Activated CD8-positive, alpha-beta T cell treated with anti-CD3 and anti-CD28 coated beads for 36 hours (primary cell): ENCODE data around the gene COL25A1. TPM values are rescaled to one million over a fixed set of nuclear protein-coding genes. Genes with fewer than 3 reads are reported as not detected.

ENCODE experiments used
- ATAC-seq: fragments of 200-7000 bp; cut with Tn5 transposase; one replicate; pipeline ENCODE4 v1.10.0; 2021; ENCODE audit warnings: mild to moderate bottlenecking, moderate library complexity
- CTCF ChIA-PET: fragments of 350-600 bp; sonication (Branson Sonifier 250); formaldehyde crosslinking; loops from one replicate; lab custom pipeline; 2021; ENCODE audit warnings: antibody characterized with exemption; lab: Charles Lee
- POLR2A ChIA-PET: fragments of 350-600 bp; sonication (Branson Sonifier 250); formaldehyde crosslinking; loops from one replicate; lab custom pipeline; 2021; ENCODE audit warnings: antibody characterized with exemption; lab: Charles Lee
- DNase-seq: peaks from one replicate; pipeline ENCODE4 v3.0.0-alpha.2; 2020
- H3K27ac Mint-ChIP-seq: one replicate; pipeline ENCODE4 v1.8.0; 2021; ENCODE audit warnings: mild to moderate bottlenecking, mixed read lengths
- H3K27me3 Mint-ChIP-seq: one replicate; pipeline ENCODE4 v1.8.0; 2021; ENCODE audit warnings: mixed read lengths
- H3K36me3 Mint-ChIP-seq: one replicate; pipeline ENCODE4 v1.8.0; 2021; ENCODE audit warnings: low read depth, mixed read lengths
- H3K4me1 Mint-ChIP-seq: one replicate; pipeline ENCODE4 v1.8.0; 2021; ENCODE audit warnings: low read depth, mixed read lengths
- H3K4me3 Mint-ChIP-seq: one replicate; pipeline ENCODE4 v1.8.0; 2021; ENCODE audit warnings: mild to moderate bottlenecking, moderate library complexity, mixed read lengths
- H3K9me3 Mint-ChIP-seq: one replicate; pipeline ENCODE4 v1.8.0; 2021; ENCODE audit warnings: mixed read lengths
- intact Hi-C: fragments of 100-400 bp; cut with micrococcal nuclease; formaldehyde crosslinking; loops from one replicate; pipeline ENCODE4 v1.10.0; 2022
- total RNA-seq, 2 experiments: library from RNA; stranded (reverse); gene quantifications; one replicate each; pipeline ENCODE4 v1.2.3, GENCODE V29; 2021
- TF ChIP-seq, protein P1 (sequence below): fragments of 200-600 bp; IDR thresholded peaks from one replicate; pipeline ENCODE4 v1.8.0; 2022; ENCODE audit warnings: antibody characterized with exemption, mild to moderate bottlenecking

The COL25A1 gene
- total RNA-seq, 2 experiments from 2014 or later: not detected

DNA sequence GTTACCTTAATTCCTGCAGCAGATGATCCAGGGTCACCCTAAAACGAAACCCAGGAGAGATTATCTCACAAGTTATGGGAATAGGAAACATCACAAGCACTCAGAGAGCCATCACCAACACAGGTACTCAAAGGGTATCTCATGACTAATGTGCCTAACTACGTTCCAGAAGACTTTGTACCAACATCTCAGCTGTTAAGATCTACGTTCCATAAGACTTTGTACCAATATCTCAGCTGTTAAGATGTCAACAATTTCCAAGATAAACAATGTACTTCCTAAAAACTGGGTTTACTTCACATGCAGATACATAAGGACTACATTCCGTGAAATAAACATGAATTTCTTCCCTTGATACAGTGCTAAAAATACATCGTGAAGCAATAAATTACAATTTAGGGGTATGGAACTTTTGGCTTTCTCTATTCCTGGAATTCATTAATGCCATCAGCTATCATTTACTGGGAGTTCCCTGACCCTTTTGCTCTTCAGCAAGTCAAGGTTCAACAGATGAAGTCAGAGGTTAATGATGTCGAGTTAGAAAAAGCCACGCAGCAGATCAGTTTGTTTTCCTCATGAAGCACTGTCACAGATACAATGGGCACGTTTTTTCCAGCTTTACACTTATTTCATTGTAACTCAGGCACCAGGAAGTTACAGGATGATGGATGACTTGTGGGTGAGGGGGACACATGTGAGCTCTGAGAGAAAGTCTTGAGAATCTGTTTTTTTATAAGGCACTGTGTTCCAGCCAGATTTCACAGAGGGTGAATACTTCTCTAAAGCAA is 412.6 kb downstream of the COL25A1 start:
- POLR2A ChIA-PET: interaction anchor here (1.4 kb wide), 1 partner anchor 9 kb away, joined by 3 read pairs; no protein-coding TSS in a partner anchor
- Mint-ChIP-seq H3K27ac (no peak overlapping the region), H3K4me1 (no peaks in the 10 kb centered on the region), H3K4me3 (no peak overlapping the region), H3K36me3 (no peaks in the 10 kb centered on the region), H3K9me3 (no peaks in the 10 kb centered on the region), H3K27me3 (no peaks in the 10 kb centered on the region)
- no peak for ATAC-seq
- TF ChIP-seq, protein P1, sequence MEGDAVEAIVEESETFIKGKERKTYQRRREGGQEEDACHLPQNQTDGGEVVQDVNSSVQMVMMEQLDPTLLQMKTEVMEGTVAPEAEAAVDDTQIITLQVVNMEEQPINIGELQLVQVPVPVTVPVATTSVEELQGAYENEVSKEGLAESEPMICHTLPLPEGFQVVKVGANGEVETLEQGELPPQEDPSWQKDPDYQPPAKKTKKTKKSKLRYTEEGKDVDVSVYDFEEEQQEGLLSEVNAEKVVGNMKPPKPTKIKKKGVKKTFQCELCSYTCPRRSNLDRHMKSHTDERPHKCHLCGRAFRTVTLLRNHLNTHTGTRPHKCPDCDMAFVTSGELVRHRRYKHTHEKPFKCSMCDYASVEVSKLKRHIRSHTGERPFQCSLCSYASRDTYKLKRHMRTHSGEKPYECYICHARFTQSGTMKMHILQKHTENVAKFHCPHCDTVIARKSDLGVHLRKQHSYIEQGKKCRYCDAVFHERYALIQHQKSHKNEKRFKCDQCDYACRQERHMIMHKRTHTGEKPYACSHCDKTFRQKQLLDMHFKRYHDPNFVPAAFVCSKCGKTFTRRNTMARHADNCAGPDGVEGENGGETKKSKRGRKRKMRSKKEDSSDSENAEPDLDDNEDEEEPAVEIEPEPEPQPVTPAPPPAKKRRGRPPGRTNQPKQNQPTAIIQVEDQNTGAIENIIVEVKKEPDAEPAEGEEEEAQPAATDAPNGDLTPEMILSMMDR: no peak
- no peak for DNase-seq
- CTCF ChIA-PET: interaction anchor here (0.6 kb wide), 1 partner anchor 13 kb away, joined by 3 read pairs; no protein-coding TSS in a partner anchor
- intact Hi-C loops: no loop called here

DNA sequence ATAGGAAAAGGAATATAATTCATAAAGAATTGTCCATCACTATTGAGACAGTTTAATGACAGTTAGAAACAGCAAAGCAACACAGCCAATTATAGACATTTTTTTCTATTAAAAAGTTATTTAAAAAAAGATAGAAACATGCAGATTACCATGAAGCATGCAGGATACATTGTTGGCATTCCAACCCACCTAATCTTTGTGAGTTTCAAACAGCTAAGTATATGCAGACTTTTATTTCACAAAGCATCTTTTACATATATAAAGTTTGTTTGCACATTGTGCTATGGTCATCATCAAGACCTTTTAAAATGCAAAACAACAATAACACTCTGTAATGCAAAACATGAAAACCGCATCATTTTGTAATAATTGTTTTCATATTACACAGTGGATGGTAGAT is 413.7 kb downstream of the COL25A1 start:
- no peak for DNase-seq
- intact Hi-C loops: no loop called here
- Mint-ChIP-seq H3K36me3 (no peaks in the 10 kb centered on the region), H3K4me3 (no peak overlapping the region), H3K27ac (no peak overlapping the region), H3K27me3 (no peaks in the 10 kb centered on the region), H3K4me1 (no peaks in the 10 kb centered on the region), H3K9me3 (no peaks in the 10 kb centered on the region)
- no peak for ATAC-seq
- TF ChIP-seq, protein P1: no peak
- ChIA-PET CTCF (interaction anchor here (0.5 kb wide), 1 partner anchor 290 kb away, joined by 3 read pairs; no protein-coding TSS in a partner anchor), POLR2A (interaction anchor here (1.4 kb wide), 1 partner anchor 8 kb away, joined by 3 read pairs; no protein-coding TSS in a partner anchor)

DNA sequence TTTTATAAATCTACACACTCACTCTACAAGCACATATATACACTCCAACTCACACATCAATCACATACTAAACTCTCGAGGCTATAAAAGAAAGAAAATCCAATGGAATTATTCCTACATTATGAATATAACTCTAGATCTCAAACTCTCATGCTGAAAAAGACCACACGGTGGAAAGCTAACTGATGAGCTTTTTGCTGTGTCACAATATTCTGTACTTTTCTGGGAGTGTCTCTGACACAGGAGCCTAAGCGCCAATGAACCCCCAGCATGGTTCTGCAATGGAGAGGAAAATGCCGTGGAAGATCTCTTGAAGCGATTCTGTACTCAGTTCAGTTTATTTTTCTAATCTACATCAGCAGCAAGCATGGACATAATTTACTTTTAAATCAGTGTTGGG is 415.4 kb downstream of the COL25A1 start:
- H3K27ac Mint-ChIP-seq: no peak overlapping the region
- intact Hi-C loops: no loop called here
- H3K4me3 Mint-ChIP-seq: no peak overlapping the region
- ChIA-PET CTCF (no interaction called here), POLR2A (no interaction called here)
- H3K27me3 Mint-ChIP-seq: no peaks in the 10 kb centered on the region
- DNase-seq (no peak), ATAC-seq (no peak)
- no peaks in the 10 kb centered on the region for H3K36me3 Mint-ChIP-seq
- TF ChIP-seq, protein P1: no peak
- H3K9me3 Mint-ChIP-seq: no peaks in the 10 kb centered on the region
- H3K4me1 Mint-ChIP-seq: no peaks in the 10 kb centered on the region

DNA sequence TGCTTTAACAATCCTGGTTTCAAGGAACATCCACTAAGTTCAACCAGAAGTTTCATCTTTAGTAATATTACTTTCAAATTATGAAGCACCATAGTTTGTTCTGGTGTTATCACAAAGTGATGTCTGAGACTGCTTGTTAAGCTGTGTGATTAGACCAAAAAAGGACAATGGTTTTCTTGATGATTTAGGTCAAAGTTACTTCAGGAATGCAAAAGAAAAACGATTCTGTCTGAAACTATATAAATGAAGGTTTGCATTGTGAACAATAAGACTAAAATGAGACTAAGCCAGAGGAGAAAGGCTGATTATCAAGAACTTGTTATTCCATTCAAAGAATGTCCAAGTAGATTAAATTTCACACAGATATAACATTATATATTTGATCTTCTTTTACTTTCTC is 417.2 kb downstream of the COL25A1 start:
- Mint-ChIP-seq H3K4me1 (no peaks in the 10 kb centered on the region), H3K27me3 (no peaks in the 10 kb centered on the region), H3K9me3 (no peaks in the 10 kb centered on the region), H3K27ac (no peak overlapping the region), H3K36me3 (no peaks in the 10 kb centered on the region), H3K4me3 (no peak overlapping the region)
- TF ChIP-seq, protein P1: no peak
- DNase-seq: no peak
- ATAC-seq: no peak
- ChIA-PET POLR2A (no interaction called here), CTCF (no interaction called here)
- intact Hi-C loops: no loop called here

DNA sequence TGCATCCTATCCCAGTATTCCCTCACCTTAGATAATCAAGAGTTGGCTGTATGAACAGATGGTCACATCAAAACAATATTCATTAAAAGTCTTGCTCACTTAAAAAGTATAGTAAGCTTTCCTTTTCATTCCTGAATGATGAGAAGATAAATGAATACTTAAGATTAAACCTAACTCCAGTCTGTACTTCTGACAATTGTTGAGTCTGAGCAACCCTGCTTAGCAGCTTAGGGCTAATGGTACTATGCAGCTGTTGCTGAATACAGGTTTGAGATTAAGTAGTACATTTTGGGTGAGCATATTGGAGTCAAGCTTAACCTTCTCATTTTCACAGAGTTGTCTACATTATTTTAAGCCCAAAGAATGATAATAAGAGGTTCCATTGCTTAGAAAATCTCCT is 417.9 kb downstream of the COL25A1 start:
- ChIA-PET POLR2A (no interaction called here), CTCF (no interaction called here)
- Mint-ChIP-seq H3K4me1 (no peaks in the 10 kb centered on the region), H3K4me3 (no peak overlapping the region), H3K27ac (no peak overlapping the region), H3K9me3 (no peaks in the 10 kb centered on the region), H3K36me3 (no peaks in the 10 kb centered on the region), H3K27me3 (no peaks in the 10 kb centered on the region)
- ATAC-seq (no peak), DNase-seq (no peak)
- TF ChIP-seq, protein P1: no peak
- intact Hi-C loops: no loop called here
